HG02840 (cell line): ENCODE measurements around the gene MAP2K7.
"Not testable (repeated sequence)": the region's sequence is repeated elsewhere in the genome, so short reads cannot be mapped to it uniquely, and the experiment has no call there.

Source experiments
- ATAC-seq: cut with Tn5 transposase; IDR thresholded peaks from one replicate; pipeline ENCODE4 v1.9.1; 2021; ENCODE audit warnings: mild to moderate bottlenecking, moderate library complexity, moderate number of reproducible peaks; ENCODE audit not compliant: unreplicated experiment, low FRiP score

The MAP2K7 gene

GRCh38 chr19:7959211-7959610 lies 55.5 kb downstream of the MAP2K7 start:
- ATAC-seq: no peak

DNA sequence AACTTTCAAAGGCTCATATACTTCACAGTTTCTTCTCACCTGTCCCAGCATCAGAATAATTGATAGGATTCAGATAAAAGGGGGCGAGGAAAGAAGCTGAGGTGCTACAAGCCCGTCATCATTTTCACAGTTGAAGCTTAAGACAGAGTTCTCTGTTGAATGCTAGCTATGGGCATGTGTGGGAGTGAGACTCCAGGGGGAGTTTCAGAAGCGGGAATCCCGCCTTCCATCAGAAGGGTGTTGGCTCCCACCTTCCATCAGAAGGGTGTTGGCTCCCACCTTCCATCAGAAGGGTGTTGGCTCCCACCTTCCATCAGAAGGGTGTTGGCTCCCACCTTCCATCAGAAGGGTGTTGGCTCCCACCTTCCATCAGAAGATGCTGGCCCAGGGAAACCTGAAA lies 57.4 kb downstream of the MAP2K7 start:
- ATAC-seq: not testable (repeated sequence)

GRCh38 chr19:7961920-7962626 lies 58.4 kb downstream of the MAP2K7 start:
- no peak for ATAC-seq

- no peak for ATAC-seq
These were observed 59.1 kb downstream of the MAP2K7 start for GRCh38 chr19:7962644-7963268.

GRCh38 chr19:7963566-7963965 lies 59.9 kb downstream of the MAP2K7 start:
- ATAC-seq: no peak
